ENCODE measurements around the gene IL1B. TPM values are rescaled to one million over a fixed set of nuclear protein-coding genes. Genes with fewer than 3 reads are reported as not detected.

IL1B gene
- total and polyA plus RNA-seq, 2 donors (not counting 3 experiments of a cell fraction or from before 2014, with no cell fraction given) = 0.25 TPM; not detected in 1

DNA sequence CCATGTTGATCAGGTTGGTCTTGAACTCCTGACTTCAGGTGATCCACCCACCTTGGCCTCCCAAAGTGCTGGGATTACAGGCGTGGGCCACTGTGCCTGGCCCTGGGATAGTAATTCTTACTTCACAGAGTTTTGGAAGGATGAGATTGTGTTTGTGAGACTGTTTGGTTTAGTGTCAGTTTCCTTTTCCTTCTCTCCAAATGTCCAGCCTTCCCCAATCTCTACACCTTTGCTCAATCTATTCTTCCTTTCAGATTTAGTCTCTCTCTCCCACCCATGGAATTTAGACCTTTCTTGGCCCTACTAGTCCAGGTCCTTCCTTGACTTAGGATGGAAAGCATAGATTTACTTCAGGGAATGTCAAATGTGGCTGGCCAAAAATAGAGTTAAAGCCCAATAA, 40.1 kb downstream of the IL1B start:
- dilution Hi-C loops (cut with MboI; ENCODE audit: extremely low pct_ligation_motif_present, low sequenced_read_pairs) = no loop called here

More for the DNA sequence above, 40.1 kb downstream of the IL1B start:
- Histone ChIP-seq H3K9ac (replicated peaks; ENCODE audit: extremely low read depth, insufficient read depth, low read length) (no peak overlapping the region), H3K4me1 (ENCODE audit: control insufficient read depth, extremely low read depth, insufficient read depth, low read length) (peaks cover 16% of the 10 kb centered on the region), H3K27me3 (ENCODE audit: control insufficient read depth in 2 of 2, insufficient read depth in 2 of 2, low read length in 2 of 2) (no peaks in the 10 kb centered on the region), H3K4me3 (replicated peaks in 1 of 3; ENCODE audit: insufficient read depth in 1 of 3, low read depth in 1 of 3, low read length in 3 of 3) (no peak overlapping the region), H3K4me2 (ENCODE audit: insufficient read depth, low read length) (no peak overlapping the region), H3K27ac (ENCODE audit: insufficient read depth, low read depth, low read length) (no peak overlapping the region), H4K20me1 (replicated peaks; ENCODE audit: control insufficient read depth, extremely low read depth, insufficient read depth, low read length) (no peaks in the 10 kb centered on the region), H2AFZ (ENCODE audit: low read depth, low read length) (no peak overlapping the region), H3K9me3 (replicated peaks; ENCODE audit: control insufficient read depth, insufficient read depth, low read length) (no peaks in the 10 kb centered on the region), H3K9me1 (replicated peaks; ENCODE audit: control insufficient read depth, extremely low read depth, insufficient read depth, low read length) (no peaks in the 10 kb centered on the region), H3K36me3 (ENCODE audit: control insufficient read depth in 2 of 2, extremely low read depth in 1 of 2, insufficient read depth in 2 of 2, low read length in 2 of 2) (no peaks in the 10 kb centered on the region), H3K79me2 (ENCODE audit: control insufficient read depth, insufficient read depth, low read length) (no peaks in the 10 kb centered on the region)
- no peak for TF ChIP-seq POLR2A (IDR thresholded peaks at IDR 0.05; ENCODE audit: low read depth, low read length)
- no peak for TF ChIP-seq EZH2 (IDR thresholded peaks at IDR 0.05; ENCODE audit: borderline replicate concordance, low read depth, low read length, severe bottlenecking)
- TF ChIP-seq, protein P1, sequence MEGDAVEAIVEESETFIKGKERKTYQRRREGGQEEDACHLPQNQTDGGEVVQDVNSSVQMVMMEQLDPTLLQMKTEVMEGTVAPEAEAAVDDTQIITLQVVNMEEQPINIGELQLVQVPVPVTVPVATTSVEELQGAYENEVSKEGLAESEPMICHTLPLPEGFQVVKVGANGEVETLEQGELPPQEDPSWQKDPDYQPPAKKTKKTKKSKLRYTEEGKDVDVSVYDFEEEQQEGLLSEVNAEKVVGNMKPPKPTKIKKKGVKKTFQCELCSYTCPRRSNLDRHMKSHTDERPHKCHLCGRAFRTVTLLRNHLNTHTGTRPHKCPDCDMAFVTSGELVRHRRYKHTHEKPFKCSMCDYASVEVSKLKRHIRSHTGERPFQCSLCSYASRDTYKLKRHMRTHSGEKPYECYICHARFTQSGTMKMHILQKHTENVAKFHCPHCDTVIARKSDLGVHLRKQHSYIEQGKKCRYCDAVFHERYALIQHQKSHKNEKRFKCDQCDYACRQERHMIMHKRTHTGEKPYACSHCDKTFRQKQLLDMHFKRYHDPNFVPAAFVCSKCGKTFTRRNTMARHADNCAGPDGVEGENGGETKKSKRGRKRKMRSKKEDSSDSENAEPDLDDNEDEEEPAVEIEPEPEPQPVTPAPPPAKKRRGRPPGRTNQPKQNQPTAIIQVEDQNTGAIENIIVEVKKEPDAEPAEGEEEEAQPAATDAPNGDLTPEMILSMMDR (IDR thresholded peaks at IDR 0.05; ENCODE audit: extremely low read depth in 1 of 2, insufficient read depth in 1 of 2, low read depth in 1 of 2, low read length in 2 of 2) = no peak
- no peak for TF ChIP-seq MYC (IDR thresholded peaks at IDR 0.05; ENCODE audit: low read depth, low read length)
- no peak for TF ChIP-seq JUN (IDR thresholded peaks at IDR 0.05; ENCODE audit: borderline replicate concordance, insufficient read depth, insufficient read length, low read depth)
- TF ChIP-seq MAX (IDR thresholded peaks at IDR 0.05; ENCODE audit: insufficient read depth, insufficient read length) = no peak
- TF ChIP-seq FOS (IDR thresholded peaks at IDR 0.05; ENCODE audit: borderline replicate concordance, insufficient read depth, low read length) = no peak
- no peak for FAIRE-seq
- DNase-seq (ENCODE audit: low read depth, low spot score) = no peak
- BruUV-seq (replicated peaks) = no TSS peak
- intact Hi-C loops (cut with micrococcal nuclease) = no loop called here
- ChIA-PET CTCF (no interaction called here), POLR2A (no interaction called here)
